ENCODE measurements around the gene SERPINB7. TPM values are rescaled to one million over a fixed set of nuclear protein-coding genes. Genes with fewer than 3 reads are reported as not detected.

Gene SERPINB7
- total and polyA plus RNA-seq, 2 of the 4 experiments (the other 2 are of a cell fraction) = 79.9 to 100 TPM

DNA sequence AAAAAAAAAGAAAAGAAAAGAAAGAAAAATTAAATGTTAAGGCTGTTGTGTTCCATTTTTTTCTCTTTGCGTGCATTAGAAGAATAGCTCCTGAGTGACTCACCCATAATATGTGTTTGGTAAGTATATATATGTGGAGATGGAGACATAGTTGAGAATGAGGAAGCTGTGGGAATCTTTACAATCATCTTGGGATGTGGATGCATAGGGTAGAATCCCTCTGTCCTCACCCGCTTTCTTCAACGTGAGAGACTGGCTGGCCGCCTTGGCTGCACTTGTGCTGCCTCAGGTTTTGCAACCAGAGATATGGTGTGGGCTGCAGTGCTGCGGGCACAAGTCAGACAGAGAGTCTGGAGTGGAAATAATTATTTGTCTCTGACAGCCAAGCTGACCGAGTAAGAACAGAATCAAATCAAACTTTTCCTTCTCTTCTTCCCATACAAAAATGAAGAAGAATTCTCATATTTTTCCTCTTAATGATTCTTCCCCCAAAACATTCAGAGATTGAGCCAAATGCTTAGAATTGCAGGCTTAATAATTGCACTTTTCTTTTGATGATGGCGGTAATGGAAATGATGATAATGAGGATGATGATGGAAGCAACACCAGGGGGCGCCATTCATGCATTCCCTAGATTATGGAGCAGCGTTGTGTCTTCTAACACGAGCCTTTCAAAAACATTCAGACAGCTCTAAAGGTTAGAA is 48.5 kb downstream of the SERPINB7 start:
- Histone ChIP-seq H3K4me3 (ENCODE audit: insufficient read depth, low read depth, low read length) (no peak overlapping the region), H2BK5ac (ENCODE audit: low read depth, low read length, poor library complexity, severe bottlenecking) (peak overlapping the region; percentile 44), H3K27me3 (ENCODE audit: control insufficient read depth, insufficient read depth, low read length) (no peaks in the 10 kb centered on the region), H2BK20ac (ENCODE audit: low read depth, low read length) (peak overlapping the region; percentile 50), H2AFZ (replicated peaks; ENCODE audit: low read length, poor library complexity) (peak overlapping the region; percentile 77), H3K18ac (ENCODE audit: low read depth, low read length) (peak overlapping the region; percentile 85; the same call in 1 of the 2 replicates), H4K8ac (ENCODE audit: low read depth in 2 of 2, low read length in 2 of 2) (peak overlapping the region; percentile 7 to 27; a peak in 3 of 4 replicates), H2BK120ac (ENCODE audit: low read depth, low read length) (peak overlapping the region; percentile 81), H2AK9ac (replicated peaks; ENCODE audit: low read depth, low read length, poor library complexity) (no peak overlapping the region), H2BK15ac (ENCODE audit: low read depth, low read length) (no peak overlapping the region), H3K9me3 (ENCODE audit: control insufficient read depth, insufficient read depth, low read length) (no peaks in the 10 kb centered on the region), H3K79me1 (ENCODE audit: low read depth in 1 of 2, low read length in 2 of 2) (no peaks in the 10 kb centered on the region), H3K27ac (ENCODE audit: insufficient read depth, low read length) (peak overlapping the region; percentile 81), H3K23ac (ENCODE audit: low read depth, low read length) (peak overlapping the region; percentile 7; the same call in 1 of the 2 replicates), H4K20me1 (ENCODE audit: insufficient read depth, low read length) (no peaks in the 10 kb centered on the region), H3K4ac (ENCODE audit: low read depth, low read length) (peak overlapping the region; percentile 5; the same call in 1 of the 2 replicates), H3K4me2 (ENCODE audit: low read depth, low read length) (peak overlapping the region; percentile 79), H2AK5ac (ENCODE audit: low read depth, low read length) (peak overlapping the region; percentile 80; the same call in 1 of the 2 replicates), H3K14ac (replicated peaks; ENCODE audit: low read depth, low read length) (peak overlapping the region; percentile 80; the same call in 1 of the 2 replicates), H4K91ac (ENCODE audit: insufficient read depth, low read depth, low read length) (peak overlapping the region; percentile 77), H4K5ac (ENCODE audit: low read depth, low read length) (peak overlapping the region; percentile 49; the same call in 1 of the 2 replicates), H3K9me1 (ENCODE audit: insufficient read depth, low read length) (peaks cover 5% of the 10 kb centered on the region; the same call in 1 of the 2 replicates), H3K9ac (ENCODE audit: low read depth, low read length) (no peak overlapping the region), H3K4me1 (ENCODE audit: control insufficient read depth, insufficient read depth, low read length) (peaks cover 19% of the 10 kb centered on the region), H3K36me3 (ENCODE audit: control insufficient read depth, insufficient read depth, low read length) (no peaks in the 10 kb centered on the region), H3K56ac (ENCODE audit: extremely low read depth, insufficient read depth, low read length) (no peak overlapping the region; the same call in 1 of the 2 replicates)
- ATAC-seq (ENCODE audit: low read depth) (peak; percentile 75), DNase-seq (peak; percentile 77)
- in situ Hi-C loops (cut with MboI; ENCODE audit: low sequenced_read_pairs) (no loop called here), intact Hi-C loops (cut with micrococcal nuclease) (no loop called here), dilution Hi-C loops (cut with HindIII; ENCODE audit: low sequenced_read_pairs, unreplicated experiment) (no loop called here)
- BruUV-seq (replicated peaks) = no TSS peak
- no peak for TF ChIP-seq BHLHE40 (IDR thresholded peaks at IDR 0.05; ENCODE audit: low read depth, low read length)
- peak; percentile 38; the same call in 1 of the 2 replicates for TF ChIP-seq FOS (IDR thresholded peaks at IDR 0.05; ENCODE audit: low read depth, low read length)
- TF ChIP-seq, protein P1, sequence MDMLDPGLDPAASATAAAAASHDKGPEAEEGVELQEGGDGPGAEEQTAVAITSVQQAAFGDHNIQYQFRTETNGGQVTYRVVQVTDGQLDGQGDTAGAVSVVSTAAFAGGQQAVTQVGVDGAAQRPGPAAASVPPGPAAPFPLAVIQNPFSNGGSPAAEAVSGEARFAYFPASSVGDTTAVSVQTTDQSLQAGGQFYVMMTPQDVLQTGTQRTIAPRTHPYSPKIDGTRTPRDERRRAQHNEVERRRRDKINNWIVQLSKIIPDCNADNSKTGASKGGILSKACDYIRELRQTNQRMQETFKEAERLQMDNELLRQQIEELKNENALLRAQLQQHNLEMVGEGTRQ (IDR thresholded peaks at IDR 0.05; ENCODE audit: low read depth, low read length) = no peak
- no peak for TF ChIP-seq SMC3 (IDR thresholded peaks at IDR 0.05; ENCODE audit: low read depth, low read length)
- no peak for TF ChIP-seq MXI1 (IDR thresholded peaks at IDR 0.05; ENCODE audit: borderline replicate concordance, low read depth, low read length)
- TF ChIP-seq, protein P2, sequence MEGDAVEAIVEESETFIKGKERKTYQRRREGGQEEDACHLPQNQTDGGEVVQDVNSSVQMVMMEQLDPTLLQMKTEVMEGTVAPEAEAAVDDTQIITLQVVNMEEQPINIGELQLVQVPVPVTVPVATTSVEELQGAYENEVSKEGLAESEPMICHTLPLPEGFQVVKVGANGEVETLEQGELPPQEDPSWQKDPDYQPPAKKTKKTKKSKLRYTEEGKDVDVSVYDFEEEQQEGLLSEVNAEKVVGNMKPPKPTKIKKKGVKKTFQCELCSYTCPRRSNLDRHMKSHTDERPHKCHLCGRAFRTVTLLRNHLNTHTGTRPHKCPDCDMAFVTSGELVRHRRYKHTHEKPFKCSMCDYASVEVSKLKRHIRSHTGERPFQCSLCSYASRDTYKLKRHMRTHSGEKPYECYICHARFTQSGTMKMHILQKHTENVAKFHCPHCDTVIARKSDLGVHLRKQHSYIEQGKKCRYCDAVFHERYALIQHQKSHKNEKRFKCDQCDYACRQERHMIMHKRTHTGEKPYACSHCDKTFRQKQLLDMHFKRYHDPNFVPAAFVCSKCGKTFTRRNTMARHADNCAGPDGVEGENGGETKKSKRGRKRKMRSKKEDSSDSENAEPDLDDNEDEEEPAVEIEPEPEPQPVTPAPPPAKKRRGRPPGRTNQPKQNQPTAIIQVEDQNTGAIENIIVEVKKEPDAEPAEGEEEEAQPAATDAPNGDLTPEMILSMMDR (conservative IDR thresholded peaks at IDR 0.05; ENCODE audit: low read depth, low read length) = 0 out of 2 replicates have a peak, but pooled peaks have one; percentile 10
- ChIA-PET CTCF (interaction anchor here (0.7 to 1.6 kb wide), 6 partner anchors 8 to 1154 kb away, joined by 3 to 7 read pairs (median 4); no protein-coding TSS in a partner anchor), POLR2A (ENCODE audit: unreplicated experiment) (no interaction called here)
- no CpG with 5 or more reads among the region's 10 CpGs for WGBS, 2 experiments (ENCODE audit: extremely low coverage in 2 of 2, insufficient read length in 1 of 2)
